Stimulated activated CD4-positive, alpha-beta T cell treated with anti-CD3 and anti-CD28 coated beads, Interleukin-12 subunit alpha, Interleukin-12 subunit beta, amount 100 ng/mL, for 48 hours (primary cell): Measurements from ENCODE around the gene CEP104.

ENCODE experiments used
- DNase-seq, 3 donors: peaks; one replicate each; pipeline ENCODE4 v3.0.0-alpha.2; 2020; ENCODE audit warnings: low read depth in 2 of 3, low spot score in 1 of 3

The CEP104 gene

GRCh38 chr1:3779912-3780416 is 77.0 kb downstream of the CEP104 start:
- no peak for DNase-seq

- no peak for DNase-seq
These were observed 77.6 kb downstream of the CEP104 start for GRCh38 chr1:3779265-3779911.

- no peak for DNase-seq
These were observed 78.3 kb downstream of the CEP104 start for GRCh38 chr1:3778590-3779264.

- DNase-seq: no peak
These were observed 79.1 kb downstream of the CEP104 start for GRCh38 chr1:3777647-3778589.

- no peak for DNase-seq
These were observed 79.9 kb downstream of the CEP104 start for GRCh38 chr1:3777078-3777547.

GRCh38 chr1:3776231-3776961 is 80.6 kb downstream of the CEP104 start:
- DNase-seq: no peak

- DNase-seq: peak; percentile 21 to 46 (median 42)
These were observed 81.4 kb downstream of the CEP104 start for GRCh38 chr1:3775490-3776230.

- no peak for DNase-seq
These were observed 82.0 kb downstream of the CEP104 start for GRCh38 chr1:3774946-3775489.

GRCh38 chr1:3774276-3774945 is 82.6 kb downstream of the CEP104 start:
- no peak for DNase-seq

GRCh38 chr1:3773572-3774275 is 83.3 kb downstream of the CEP104 start:
- DNase-seq: no peak

- no peak for DNase-seq
These were observed 84.1 kb downstream of the CEP104 start, which contains the start of gene SMIM1 for GRCh38 chr1:3772715-3773571. TSS of gene SMIM1 (plus strand) at chr1:3772749. CDS start at chr1:3775374, 2,625 bp downstream.

GRCh38 chr1:3772027-3772714 is 84.8 kb downstream of the CEP104 start:
- DNase-seq: peak; percentile 82 to 86 (median 84)

GRCh38 chr1:3771108-3772026 is 85.6 kb downstream of the CEP104 start:
- DNase-seq: no peak

GRCh38 chr1:3770047-3770765 is 86.8 kb downstream of the CEP104 start:
- DNase-seq: no peak

GRCh38 chr1:3768811-3769390 is 88.1 kb downstream of the CEP104 start:
- no peak for DNase-seq
